NCI-H187 treated with DMSO at 0.1 percent for 48 hours (cell line): Measurements from ENCODE around the gene NFATC3.

ENCODE experiments used
- DNase-seq: peaks from one replicate; lab custom pipeline; 2025; lab: John Stamatoyannopoulos, UW

NFATC3 gene

GRCh38 chr16:68232335-68232734, 147.2 kb downstream of the NFATC3 start:
- DNase-seq: no peak

GRCh38 chr16:68233085-68233834, 148.1 kb downstream of the NFATC3 start:
- DNase-seq: no peak

- DNase-seq: no peak
Measured at GRCh38 chr16:68233835-68234187, 148.6 kb downstream of the NFATC3 start.

GRCh38 chr16:68234188-68235107, 149.3 kb downstream of the NFATC3 start:
- DNase-seq: no peak

- DNase-seq: no peak
Measured at GRCh38 chr16:68235108-68235886, 150.1 kb downstream of the NFATC3 start.

- DNase-seq: no peak
Measured at GRCh38 chr16:68235887-68236136, 150.6 kb downstream of the NFATC3 start, which contains the start of gene ESRP2. ESRP2 (minus strand) TSS chr16:68236127; CDS start chr16:68236045, 82 bp downstream.

- no peak for DNase-seq
Measured at GRCh38 chr16:68236137-68236825, 151.1 kb downstream of the NFATC3 start.

GRCh38 chr16:68236826-68237242, 151.7 kb downstream of the NFATC3 start:
- no peak for DNase-seq

- DNase-seq: peak; percentile 66
Measured at GRCh38 chr16:68237243-68238028, 152.3 kb downstream of the NFATC3 start.

- no peak for DNase-seq
Measured at GRCh38 chr16:68238029-68238345, 152.8 kb downstream of the NFATC3 start.

GRCh38 chr16:68242085-68242484, 156.9 kb downstream of the NFATC3 start:
- no peak for DNase-seq

GRCh38 chr16:68242926-68243858, 158.0 kb downstream of the NFATC3 start:
- no peak for DNase-seq

- DNase-seq: no peak
Measured at GRCh38 chr16:68244481-68244902, 159.3 kb downstream of the NFATC3 start.

- DNase-seq: no peak
Measured at GRCh38 chr16:68244903-68245853, 160.0 kb downstream of the NFATC3 start, which contains the start of gene PLA2G15. PLA2G15 (plus strand) TSS chr16:68245373; CDS start chr16:68245427, 54 bp downstream.

- no peak for DNase-seq
Measured at GRCh38 chr16:68246121-68246520, 161.0 kb downstream of the NFATC3 start.

- no peak for DNase-seq
Measured at GRCh38 chr16:68246666-68247065, 161.5 kb downstream of the NFATC3 start.

GRCh38 chr16:68247400-68247799, 162.2 kb downstream of the NFATC3 start:
- no peak for DNase-seq

- DNase-seq: no peak
Measured at GRCh38 chr16:68247932-68248331, 162.8 kb downstream of the NFATC3 start.

- DNase-seq: no peak
Measured at GRCh38 chr16:68249371-68249770, 164.2 kb downstream of the NFATC3 start.
